GM13976 (cell line): ENCODE measurements around the gene IQSEC3.
"Not testable (repeated sequence)": the region's sequence is repeated elsewhere in the genome, so short reads cannot be mapped to it uniquely, and the experiment has no call there.

Experiments used
- DNase-seq: peaks from one replicate; pipeline ENCODE4 v3.0.0; 2012; ENCODE audit warnings: low spot score
- in situ Hi-C: fragments of 300-500 bp; cut with MboI; formaldehyde crosslinking; loops from one replicate; pipeline ENCODE4 v1.12.0; 2022; ENCODE audit warnings: low sequenced_read_pairs, mixed read lengths, inconsistent platforms; ENCODE audit not compliant: unreplicated experiment
- TF ChIP-seq, protein P1 (sequence below): IDR thresholded peaks from 2 replicates; pipeline ENCODE4 v1.5.1; 2012; ENCODE audit warnings: borderline replicate concordance, mild to moderate bottlenecking; ENCODE audit not compliant: insufficient read depth; ENCODE audit errors: extremely low read depth, missing control alignments, control extremely low read depth

IQSEC3 gene

DNA sequence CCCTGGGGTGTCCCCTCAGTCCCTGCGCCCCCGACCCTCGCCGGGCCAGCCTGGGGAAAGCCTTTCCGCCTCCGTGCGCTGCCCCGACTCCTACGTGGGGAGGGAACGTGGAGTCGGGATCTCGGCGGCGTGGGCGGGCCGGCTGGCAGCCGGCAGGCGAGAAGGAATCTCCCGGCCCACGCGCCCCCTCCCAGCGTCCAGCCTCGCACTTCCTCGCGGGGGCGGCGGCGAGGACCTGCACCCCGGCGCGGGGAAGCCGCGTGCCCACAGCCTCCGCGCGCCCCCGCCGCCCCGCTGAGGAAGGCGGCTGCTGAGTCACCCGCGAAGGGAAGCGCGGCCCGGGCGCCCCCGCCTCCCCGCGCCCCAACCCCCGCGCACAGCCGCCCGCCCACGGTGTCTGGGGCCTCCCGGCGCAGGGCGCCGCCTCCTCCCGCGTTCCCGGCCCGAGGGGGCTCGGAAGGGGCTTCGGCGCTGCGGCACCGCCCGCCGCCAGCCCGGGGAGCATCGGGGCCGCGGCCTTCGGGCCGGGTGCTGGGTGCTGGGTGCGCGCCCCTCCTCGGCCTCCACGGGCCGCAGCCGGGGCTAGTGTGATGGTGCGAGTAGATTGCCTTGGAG lies 11.3 kb downstream of the IQSEC3 start:
- in situ Hi-C loops, DNase-seq: not testable (repeated sequence)

DNA sequence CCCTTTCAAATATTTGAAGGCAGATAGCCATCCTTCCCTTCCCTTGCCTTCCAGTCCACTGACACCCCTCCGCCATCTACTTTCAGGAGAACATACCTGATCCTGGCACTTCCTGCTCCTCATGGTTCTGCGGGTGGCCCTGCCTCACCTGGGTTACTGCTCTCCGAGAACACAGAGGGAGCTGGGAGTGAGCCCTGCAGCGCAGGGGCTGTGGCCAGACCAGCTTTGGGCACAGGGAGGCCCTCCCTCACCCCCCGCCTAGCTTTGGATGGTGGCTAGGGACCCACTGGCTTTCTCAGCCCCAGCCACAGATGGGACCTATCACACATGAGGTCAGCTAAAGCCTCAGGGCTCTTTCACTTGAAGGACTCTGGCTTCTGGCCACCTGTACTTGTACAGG lies 12.4 kb downstream of the IQSEC3 start:
- TF ChIP-seq, protein P1, sequence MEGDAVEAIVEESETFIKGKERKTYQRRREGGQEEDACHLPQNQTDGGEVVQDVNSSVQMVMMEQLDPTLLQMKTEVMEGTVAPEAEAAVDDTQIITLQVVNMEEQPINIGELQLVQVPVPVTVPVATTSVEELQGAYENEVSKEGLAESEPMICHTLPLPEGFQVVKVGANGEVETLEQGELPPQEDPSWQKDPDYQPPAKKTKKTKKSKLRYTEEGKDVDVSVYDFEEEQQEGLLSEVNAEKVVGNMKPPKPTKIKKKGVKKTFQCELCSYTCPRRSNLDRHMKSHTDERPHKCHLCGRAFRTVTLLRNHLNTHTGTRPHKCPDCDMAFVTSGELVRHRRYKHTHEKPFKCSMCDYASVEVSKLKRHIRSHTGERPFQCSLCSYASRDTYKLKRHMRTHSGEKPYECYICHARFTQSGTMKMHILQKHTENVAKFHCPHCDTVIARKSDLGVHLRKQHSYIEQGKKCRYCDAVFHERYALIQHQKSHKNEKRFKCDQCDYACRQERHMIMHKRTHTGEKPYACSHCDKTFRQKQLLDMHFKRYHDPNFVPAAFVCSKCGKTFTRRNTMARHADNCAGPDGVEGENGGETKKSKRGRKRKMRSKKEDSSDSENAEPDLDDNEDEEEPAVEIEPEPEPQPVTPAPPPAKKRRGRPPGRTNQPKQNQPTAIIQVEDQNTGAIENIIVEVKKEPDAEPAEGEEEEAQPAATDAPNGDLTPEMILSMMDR: no peak
- in situ Hi-C loops: no loop called here

DNA sequence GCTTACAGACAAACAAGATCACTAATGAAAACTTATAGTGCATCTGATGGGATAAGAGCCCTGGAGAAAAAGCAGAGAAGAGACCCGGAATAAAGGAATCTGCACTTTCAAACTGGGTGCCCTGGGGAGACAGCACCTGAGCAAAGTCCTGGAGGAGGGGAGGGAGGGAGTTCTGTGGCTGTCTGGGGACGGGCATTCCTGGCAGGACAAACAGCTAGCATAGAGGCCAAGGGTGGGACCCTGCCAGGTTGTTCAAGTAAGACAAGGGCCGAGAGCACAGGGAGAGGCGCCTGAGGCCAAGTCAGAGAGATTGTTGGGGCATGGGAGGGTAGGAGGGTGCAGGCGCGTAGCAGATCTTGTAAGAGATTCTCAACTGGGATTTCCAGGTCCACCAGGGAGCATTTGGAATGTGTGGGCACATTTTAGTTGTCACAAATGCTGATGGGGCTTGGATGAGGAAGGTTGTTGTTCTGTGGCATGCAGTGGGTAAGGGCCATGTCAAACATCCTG lies 14.2 kb downstream of the IQSEC3 start:
- no peak for DNase-seq
- in situ Hi-C loops: no loop called here
- TF ChIP-seq, protein P1: no peak

More for the DNA sequence above, 12.4 kb downstream of the IQSEC3 start:
- no peak for DNase-seq

DNA sequence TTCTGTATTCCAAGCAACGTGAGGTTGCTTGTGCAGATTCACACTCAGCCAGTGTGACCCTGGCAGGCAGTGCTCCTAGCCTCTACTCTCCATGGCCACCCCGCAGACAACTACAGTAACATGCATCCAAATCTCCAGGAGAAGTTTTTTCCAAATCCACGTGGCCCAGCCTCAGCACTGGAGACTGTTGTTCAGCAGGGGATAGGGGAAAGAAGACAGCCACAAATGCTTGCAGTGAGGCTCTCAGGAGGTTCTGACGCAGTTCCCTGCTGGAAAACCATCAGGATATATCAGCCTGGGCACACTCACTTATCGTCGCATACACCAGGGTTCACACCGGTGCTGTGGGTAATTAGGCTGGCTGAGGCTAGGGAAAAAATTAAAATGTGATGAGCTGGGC lies 16.2 kb downstream of the IQSEC3 start:
- no peak for DNase-seq
- TF ChIP-seq, protein P1: no peak
- in situ Hi-C loops: no loop called here

DNA sequence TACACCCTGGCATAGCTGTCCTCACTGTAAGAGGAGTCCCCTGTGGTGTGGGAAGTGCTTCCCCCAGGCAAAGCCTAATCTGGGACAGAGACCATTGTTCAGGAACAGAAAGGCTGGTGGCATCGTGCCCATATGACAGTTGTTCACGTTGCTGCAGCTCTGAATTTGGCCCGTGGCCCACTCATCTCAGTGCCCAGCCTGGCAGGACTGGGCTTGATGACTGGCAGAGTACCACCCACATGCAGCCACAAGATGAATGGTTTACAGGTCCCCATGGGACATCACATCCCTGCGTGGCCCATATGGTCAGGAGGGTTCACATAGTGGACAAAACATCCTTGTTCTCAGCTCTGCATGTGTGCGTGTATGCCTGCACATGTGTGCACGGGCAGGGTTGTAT lies 17.5 kb downstream of the IQSEC3 start:
- in situ Hi-C loops: no loop called here
- TF ChIP-seq, protein P1: no peak
- DNase-seq: no peak

DNA sequence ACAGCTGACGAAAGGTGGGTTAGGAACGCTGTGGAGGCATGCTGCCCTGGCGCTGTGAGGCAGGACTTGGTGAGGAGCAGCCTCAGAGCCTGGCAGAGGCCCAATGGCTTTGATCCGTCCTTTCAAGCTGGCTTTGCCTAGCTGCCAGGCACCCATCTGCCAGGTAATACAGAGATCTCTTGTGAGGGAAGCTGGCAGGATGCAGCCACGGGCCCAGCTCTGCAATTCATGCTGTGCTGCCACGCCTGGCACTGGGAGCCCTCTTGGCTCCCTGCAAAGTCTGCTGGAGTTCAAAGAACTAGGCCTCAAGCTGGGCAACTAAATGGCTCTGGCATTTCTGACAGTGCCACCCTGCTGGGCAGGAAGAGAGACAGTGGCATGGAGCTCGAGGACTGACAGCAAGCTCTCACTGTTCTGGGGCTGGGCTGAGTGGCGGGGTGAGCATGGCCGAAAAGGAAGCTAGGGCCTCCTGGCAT lies 18.7 kb downstream of the IQSEC3 start:
- TF ChIP-seq, protein P1: no peak
- no peak for DNase-seq
- in situ Hi-C loops: no loop called here

DNA sequence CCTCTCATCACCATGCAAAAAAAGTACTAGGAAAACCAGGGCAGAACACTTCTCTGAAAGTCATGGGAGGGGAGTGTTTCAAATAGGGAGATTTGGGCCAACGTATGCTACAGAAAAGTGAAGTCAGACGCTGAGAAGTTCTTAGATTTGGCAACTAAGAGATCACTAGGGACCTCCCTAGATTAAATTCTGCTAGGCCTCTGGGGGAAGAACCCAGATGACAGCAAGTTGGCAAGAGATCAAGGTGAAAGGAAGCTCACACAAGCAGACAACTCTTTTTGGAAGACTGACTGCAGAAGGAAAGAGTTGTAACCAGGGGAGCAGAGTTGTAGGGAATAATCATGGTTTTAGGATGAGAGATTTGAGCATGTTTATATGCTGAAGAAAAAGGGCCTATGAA lies 20.7 kb downstream of the IQSEC3 start:
- in situ Hi-C loops: no loop called here
- no peak for DNase-seq
- TF ChIP-seq, protein P1: no peak
